Measurements from ENCODE around the gene WTAP. TPM values are rescaled to one million over a fixed set of nuclear protein-coding genes. Genes with fewer than 3 reads are reported as not detected.
"Not testable (repeated sequence)": the region's sequence is repeated elsewhere in the genome, so short reads cannot be mapped to it uniquely, and the experiment has no call there.

WTAP gene
- total RNA-seq, 1 experiment from 2014 or later, result 90.3 TPM

GRCh38 chr6:159728531-159728964, 1.2 kb downstream of the WTAP start:
- DNase-seq (ENCODE audit: low read depth), result no peak

- DNase-seq (ENCODE audit: low read depth), result peak; percentile 13
Observed at GRCh38 chr6:159729598-159730331, 2.5 kb downstream of the WTAP start.

- DNase-seq (ENCODE audit: low read depth), result no peak
Observed at GRCh38 chr6:159730332-159730676, 3.0 kb downstream of the WTAP start.

GRCh38 chr6:159732550-159732949, 5.2 kb downstream of the WTAP start:
- not testable (repeated sequence) for DNase-seq (ENCODE audit: low read depth)

GRCh38 chr6:159733395-159733794, 6.1 kb downstream of the WTAP start:
- not testable (repeated sequence) for DNase-seq (ENCODE audit: low read depth)

- DNase-seq (ENCODE audit: low read depth), result no peak
Observed at GRCh38 chr6:159736908-159737307, 9.6 kb downstream of the WTAP start.

- DNase-seq (ENCODE audit: low read depth), result no peak
Observed at GRCh38 chr6:159739341-159739740, 12.0 kb downstream of the WTAP start.

GRCh38 chr6:159742165-159742564, 14.9 kb downstream of the WTAP start:
- DNase-seq (ENCODE audit: low read depth), result no peak

GRCh38 chr6:159745081-159745480, 17.8 kb downstream of the WTAP start:
- DNase-seq (ENCODE audit: low read depth), result no peak

- DNase-seq (ENCODE audit: low read depth), result no peak
Observed at GRCh38 chr6:159746759-159747158, 19.5 kb downstream of the WTAP start.

- not testable (repeated sequence) for DNase-seq (ENCODE audit: low read depth)
Observed at GRCh38 chr6:159748127-159748526, 20.8 kb downstream of the WTAP start.

GRCh38 chr6:159751448-159751847, 24.1 kb downstream of the WTAP start:
- no peak for DNase-seq (ENCODE audit: low read depth)

GRCh38 chr6:159753081-159753872, 26.0 kb downstream of the WTAP start:
- peak; percentile 29 for DNase-seq (ENCODE audit: low read depth)

- DNase-seq (ENCODE audit: low read depth), result no peak
Observed at GRCh38 chr6:159754401-159754800, 27.1 kb downstream of the WTAP start.

- peak; percentile 25 for DNase-seq (ENCODE audit: low read depth)
Observed at GRCh38 chr6:159754959-159755914, 27.9 kb downstream of the WTAP start.

GRCh38 chr6:159756508-159756907, 29.2 kb downstream of the WTAP start:
- DNase-seq (ENCODE audit: low read depth), result no peak

GRCh38 chr6:159758031-159759001, 31.0 kb downstream of the WTAP start:
- DNase-seq (ENCODE audit: low read depth), result peak; percentile 47

GRCh38 chr6:159759645-159760044, 32.3 kb downstream of the WTAP start:
- no peak for DNase-seq (ENCODE audit: low read depth)

- DNase-seq (ENCODE audit: low read depth), result peak; percentile 72
Observed at GRCh38 chr6:159760602-159761057, 33.3 kb downstream of the WTAP start.

GRCh38 chr6:159761129-159761872, 34.0 kb downstream of the WTAP start:
- peak; percentile 12 for DNase-seq (ENCODE audit: low read depth)
